Measurements from ENCODE around the gene RPS29.

RPS29 gene

GRCh38 chr14:49579841-49580240, 6.3 kb downstream of the RPS29 start:
- no peak for DNase-seq (ENCODE audit: low read depth, low spot score)
- ChIA-PET POLR2A (interaction anchor here (0.6 kb wide), 1 partner anchor 15 kb away, joined by 3 read pairs; no protein-coding TSS in a partner anchor), CTCF (interaction anchor here (1.3 kb wide), 1 partner anchor 118 kb away, joined by 5 read pairs; no protein-coding TSS in a partner anchor)
- TF ChIP-seq CTCF (IDR thresholded peaks at IDR 0.05; ENCODE audit: insufficient read depth, low read length, missing control alignments) = no peak
- no peak overlapping the region for H3K4me3 ChIP-seq (ENCODE audit: low read depth, low read length)

GRCh38 chr14:49578141-49578540, 8.0 kb downstream of the RPS29 start:
- no peak overlapping the region for H3K4me3 ChIP-seq (ENCODE audit: low read depth, low read length)
- POLR2A ChIA-PET = no interaction called here
- DNase-seq (ENCODE audit: low read depth, low spot score) = no peak
- CTCF ChIA-PET = interaction anchor here (1.0 kb wide), 2 partner anchors 9 to 37 kb away, joined by 3 to 5 read pairs; no protein-coding TSS in a partner anchor
- no peak for TF ChIP-seq CTCF (IDR thresholded peaks at IDR 0.05; ENCODE audit: insufficient read depth, low read length, missing control alignments)

- ChIA-PET POLR2A (no interaction called here), CTCF (interaction anchor here (1.3 to 1.5 kb wide), 2 partner anchors 13 to 112 kb away, joined by 3 to 4 read pairs; no protein-coding TSS in a partner anchor)
- no peak for TF ChIP-seq CTCF (IDR thresholded peaks at IDR 0.05; ENCODE audit: insufficient read depth, low read length, missing control alignments)
- no peak overlapping the region for H3K4me3 ChIP-seq (ENCODE audit: low read depth, low read length)
- DNase-seq (ENCODE audit: low read depth, low spot score) = no peak
Observed at GRCh38 chr14:49574038-49574437, 12.1 kb downstream of the RPS29 start.

GRCh38 chr14:49569281-49569680, 16.9 kb downstream of the RPS29 start:
- CTCF ChIA-PET = interaction anchor here (1.3 kb wide), 1 partner anchor 108 kb away, joined by 4 read pairs; no protein-coding TSS in a partner anchor
- POLR2A ChIA-PET = no interaction called here
- H3K4me3 ChIP-seq (ENCODE audit: low read depth, low read length) = no peak overlapping the region
- no peak for TF ChIP-seq CTCF (IDR thresholded peaks at IDR 0.05; ENCODE audit: insufficient read depth, low read length, missing control alignments)
- no peak for DNase-seq (ENCODE audit: low read depth, low spot score)

GRCh38 chr14:49566714-49567113, 19.5 kb downstream of the RPS29 start:
- no peak for TF ChIP-seq CTCF (IDR thresholded peaks at IDR 0.05; ENCODE audit: insufficient read depth, low read length, missing control alignments)
- no peak overlapping the region for H3K4me3 ChIP-seq (ENCODE audit: low read depth, low read length)
- CTCF ChIA-PET = no interaction called here
- POLR2A ChIA-PET = no interaction called here
- DNase-seq (ENCODE audit: low read depth, low spot score) = no peak

GRCh38 chr14:49559979-49560768, 26.0 kb downstream of the RPS29 start:
- no peak overlapping the region for H3K4me3 ChIP-seq (ENCODE audit: low read depth, low read length)
- ChIA-PET POLR2A (no interaction called here), CTCF (interaction anchor here (1.1 kb wide), 1 partner anchor 9 kb away, joined by 3 read pairs; no protein-coding TSS in a partner anchor)
- DNase-seq (ENCODE audit: low read depth, low spot score) = no peak
- no peak for TF ChIP-seq CTCF (IDR thresholded peaks at IDR 0.05; ENCODE audit: insufficient read depth, low read length, missing control alignments)

All from AG04449 (cell line).